ENCODE results near the gene ZNF280C. TPM values are rescaled to one million over a fixed set of nuclear protein-coding genes. Genes with fewer than 3 reads are reported as not detected.

ZNF280C gene
- total RNA-seq, 4 donors from 2014 or later = 1.8 to 10.4 (median 6.0) TPM

DNA sequence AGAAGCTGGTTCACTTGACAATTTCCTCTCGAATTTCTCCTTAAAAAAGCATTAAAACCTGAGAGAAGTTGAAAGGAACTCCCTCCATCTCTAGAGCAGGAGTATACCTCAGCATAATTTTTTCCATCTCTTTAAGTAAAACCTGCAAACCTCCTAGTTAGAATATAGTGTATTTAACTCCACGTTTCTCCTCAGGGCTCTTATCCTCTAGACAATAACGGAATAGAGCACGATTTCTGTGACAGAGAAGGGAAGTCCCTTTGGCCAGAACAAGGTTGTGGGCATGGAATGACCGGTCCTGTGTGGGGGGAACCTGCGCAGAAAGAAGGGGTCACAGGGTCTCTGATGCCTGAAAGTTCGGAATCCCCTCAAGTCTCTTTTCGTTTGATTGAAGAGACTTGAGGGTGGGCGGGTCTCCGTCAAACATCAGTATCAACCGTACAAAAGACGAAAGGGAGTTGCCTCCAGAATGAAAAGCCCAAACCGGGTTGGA, 697 bp downstream of the ZNF280C start:
- H3K9me3 ChIP-seq = no peaks in the 10 kb centered on the region
- no peaks in the 10 kb centered on the region for H3K4me1 ChIP-seq
- intact Hi-C loops (cut with DNase I; ENCODE audit: low total_unique reads) = no loop called here
- no peak for DNase-seq
- peak overlapping the region; percentile 72 to 76 for H3K27ac ChIP-seq
- TF ChIP-seq, protein P1, sequence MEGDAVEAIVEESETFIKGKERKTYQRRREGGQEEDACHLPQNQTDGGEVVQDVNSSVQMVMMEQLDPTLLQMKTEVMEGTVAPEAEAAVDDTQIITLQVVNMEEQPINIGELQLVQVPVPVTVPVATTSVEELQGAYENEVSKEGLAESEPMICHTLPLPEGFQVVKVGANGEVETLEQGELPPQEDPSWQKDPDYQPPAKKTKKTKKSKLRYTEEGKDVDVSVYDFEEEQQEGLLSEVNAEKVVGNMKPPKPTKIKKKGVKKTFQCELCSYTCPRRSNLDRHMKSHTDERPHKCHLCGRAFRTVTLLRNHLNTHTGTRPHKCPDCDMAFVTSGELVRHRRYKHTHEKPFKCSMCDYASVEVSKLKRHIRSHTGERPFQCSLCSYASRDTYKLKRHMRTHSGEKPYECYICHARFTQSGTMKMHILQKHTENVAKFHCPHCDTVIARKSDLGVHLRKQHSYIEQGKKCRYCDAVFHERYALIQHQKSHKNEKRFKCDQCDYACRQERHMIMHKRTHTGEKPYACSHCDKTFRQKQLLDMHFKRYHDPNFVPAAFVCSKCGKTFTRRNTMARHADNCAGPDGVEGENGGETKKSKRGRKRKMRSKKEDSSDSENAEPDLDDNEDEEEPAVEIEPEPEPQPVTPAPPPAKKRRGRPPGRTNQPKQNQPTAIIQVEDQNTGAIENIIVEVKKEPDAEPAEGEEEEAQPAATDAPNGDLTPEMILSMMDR (IDR thresholded peaks at IDR 0.05) = no peak
- TF ChIP-seq POLR2A (IDR thresholded peaks at IDR 0.05) = no peak
- no peaks in the 10 kb centered on the region for H3K36me3 ChIP-seq
- H3K27me3 ChIP-seq = no peaks in the 10 kb centered on the region
- H3K4me3 ChIP-seq = peak overlapping the region; percentile 40 to 49

DNA sequence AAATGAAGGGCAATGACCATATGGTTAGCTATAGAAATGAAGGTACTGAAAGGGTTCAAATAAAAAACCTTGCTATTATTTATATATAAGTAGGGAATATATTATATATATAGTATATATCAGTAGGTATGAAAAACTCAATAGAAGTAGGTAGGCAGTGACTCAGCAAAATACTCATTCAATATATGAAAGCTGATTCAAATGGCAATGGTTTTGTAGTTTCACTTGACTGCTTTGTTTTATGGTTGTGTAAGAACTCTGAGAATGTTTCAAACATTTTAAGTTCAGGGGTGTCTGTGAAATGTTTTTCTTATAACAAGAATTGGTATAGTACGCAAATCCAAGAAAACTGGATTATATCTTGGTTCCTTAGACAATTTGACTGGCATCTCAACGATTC, 4.1 kb downstream of the ZNF280C start:
- no peak overlapping the region for H3K4me3 ChIP-seq
- no peak for TF ChIP-seq POLR2A (IDR thresholded peaks at IDR 0.05)
- no peak for DNase-seq
- H3K9me3 ChIP-seq = no peaks in the 10 kb centered on the region
- no peaks in the 10 kb centered on the region for H3K36me3 ChIP-seq
- H3K4me1 ChIP-seq = no peaks in the 10 kb centered on the region
- intact Hi-C loops (cut with DNase I; ENCODE audit: low total_unique reads) = no loop called here
- no peaks in the 10 kb centered on the region for H3K27me3 ChIP-seq
- H3K27ac ChIP-seq = no peak overlapping the region

DNA sequence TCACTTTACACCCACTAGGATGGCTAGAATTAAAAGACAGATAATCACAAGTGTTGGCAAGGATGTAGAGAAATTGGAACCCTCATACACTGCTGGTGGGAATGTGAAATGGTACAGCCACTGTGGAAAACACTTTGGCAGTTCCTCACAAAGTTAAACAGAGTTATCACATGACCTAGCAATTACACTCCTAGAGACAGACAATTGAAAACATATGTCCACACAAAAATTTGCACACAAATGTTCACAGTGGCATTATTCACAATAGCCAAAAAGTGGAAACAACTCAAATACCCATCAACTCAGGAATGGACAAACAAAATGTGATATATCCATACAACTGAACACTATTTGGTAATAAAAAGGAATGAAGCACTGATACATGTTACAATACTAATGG, 5.7 kb downstream of the ZNF280C start:
- intact Hi-C loops (cut with DNase I; ENCODE audit: low total_unique reads) = no loop called here
- no peak for TF ChIP-seq POLR2A (IDR thresholded peaks at IDR 0.05)
- TF ChIP-seq, protein P1 (IDR thresholded peaks at IDR 0.05) = no peak
- Histone ChIP-seq H3K4me3 (no peak overlapping the region), H3K36me3 (no peaks in the 10 kb centered on the region), H3K27ac (no peak overlapping the region), H3K9me3 (no peaks in the 10 kb centered on the region), H3K4me1 (no peaks in the 10 kb centered on the region), H3K27me3 (no peaks in the 10 kb centered on the region)
- no peak for DNase-seq

DNA sequence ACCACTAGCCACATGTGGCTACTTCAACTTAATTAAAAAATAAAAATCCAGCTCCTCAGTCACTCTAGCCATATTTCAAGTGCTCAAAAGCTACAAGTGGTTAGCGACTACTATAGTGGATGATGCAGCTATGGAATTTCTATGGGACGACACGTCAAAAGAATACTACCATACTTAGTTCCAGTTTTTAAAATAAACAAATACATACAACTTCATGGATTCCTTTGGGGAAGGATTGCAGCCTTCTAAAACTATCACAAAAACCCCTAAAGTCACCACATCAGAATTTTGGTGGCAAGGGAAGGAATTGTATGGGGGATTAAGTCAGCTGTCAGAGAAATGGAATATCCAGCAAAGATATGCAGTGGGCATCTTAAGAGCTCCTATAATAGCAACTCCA, 6.5 kb downstream of the ZNF280C start:
- H3K4me3 ChIP-seq = no peak overlapping the region
- H3K9me3 ChIP-seq = no peaks in the 10 kb centered on the region
- intact Hi-C loops (cut with DNase I; ENCODE audit: low total_unique reads) = no loop called here
- no peaks in the 10 kb centered on the region for H3K4me1 ChIP-seq
- no peak for DNase-seq
- H3K27ac ChIP-seq = no peak overlapping the region
- no peaks in the 10 kb centered on the region for H3K36me3 ChIP-seq
- TF ChIP-seq, protein P1 (IDR thresholded peaks at IDR 0.05) = no peak
- TF ChIP-seq POLR2A (IDR thresholded peaks at IDR 0.05) = no peak
- H3K27me3 ChIP-seq = no peaks in the 10 kb centered on the region

DNA sequence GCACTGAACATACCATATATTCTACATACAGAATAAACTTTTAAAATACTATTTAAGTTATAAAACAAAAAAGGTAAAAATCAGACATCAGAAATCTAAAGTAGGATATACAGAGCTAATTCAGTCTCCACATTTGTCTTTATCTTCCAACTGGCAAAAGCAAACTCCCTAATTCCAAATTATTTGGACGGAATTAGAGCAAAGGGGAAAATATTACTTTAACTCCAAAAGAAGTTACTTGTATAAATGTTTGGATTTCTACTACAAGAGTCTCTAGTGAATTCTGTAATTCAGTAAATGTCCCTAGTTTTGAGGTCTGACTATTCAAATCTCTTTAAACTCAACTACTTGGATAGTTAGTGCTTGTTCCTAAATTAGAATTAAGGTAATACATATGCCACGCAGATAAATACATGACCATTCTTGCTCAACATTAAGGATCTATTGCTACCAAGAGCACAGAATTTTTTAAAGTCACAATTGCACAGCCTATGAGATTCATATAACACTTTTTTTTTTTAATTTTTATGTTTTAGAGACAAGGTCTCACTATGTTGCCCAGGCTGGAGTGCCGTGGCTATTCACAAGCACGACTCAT, 7.3 kb downstream of the ZNF280C start:
- TF ChIP-seq POLR2A (IDR thresholded peaks at IDR 0.05) = no peak
- TF ChIP-seq, protein P1 (IDR thresholded peaks at IDR 0.05) = no peak
- H3K9me3 ChIP-seq = no peaks in the 10 kb centered on the region
- no peaks in the 10 kb centered on the region for H3K27me3 ChIP-seq
- no peak for DNase-seq
- H3K36me3 ChIP-seq = no peaks in the 10 kb centered on the region
- intact Hi-C loops (cut with DNase I; ENCODE audit: low total_unique reads) = no loop called here
- no peaks in the 10 kb centered on the region for H3K4me1 ChIP-seq
- H3K27ac ChIP-seq = no peak overlapping the region
- no peak overlapping the region for H3K4me3 ChIP-seq

DNA sequence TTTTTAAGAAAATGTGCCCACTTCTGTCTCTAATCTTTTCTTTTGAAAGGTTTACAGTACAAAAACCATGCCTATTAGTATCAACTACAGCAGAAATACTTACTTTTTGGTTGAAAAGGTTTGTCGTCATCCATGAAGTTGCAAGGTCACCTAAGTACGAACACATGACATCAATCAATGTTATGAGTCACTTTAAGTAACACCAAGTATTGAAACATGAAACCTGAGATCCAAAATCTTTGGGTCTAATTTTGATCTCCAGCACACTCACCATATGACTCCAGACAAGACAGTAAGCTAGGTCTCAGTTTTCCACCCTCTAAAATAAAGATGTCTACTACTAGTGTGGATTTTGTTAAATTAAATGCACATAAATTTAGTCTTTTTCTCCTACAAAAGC, 8.4 kb downstream of the ZNF280C start:
- H3K36me3 ChIP-seq = no peaks in the 10 kb centered on the region
- no peaks in the 10 kb centered on the region for H3K9me3 ChIP-seq
- DNase-seq = no peak
- H3K27me3 ChIP-seq = no peaks in the 10 kb centered on the region
- TF ChIP-seq, protein P1 (IDR thresholded peaks at IDR 0.05) = no peak
- TF ChIP-seq POLR2A (IDR thresholded peaks at IDR 0.05) = no peak
- no peak overlapping the region for H3K4me3 ChIP-seq
- no peaks in the 10 kb centered on the region for H3K4me1 ChIP-seq
- intact Hi-C loops (cut with DNase I; ENCODE audit: low total_unique reads) = no loop called here
- H3K27ac ChIP-seq = no peak overlapping the region

All from uterus (tissue), 4 donors.